ENCODE results near the gene IGFBP2.

DNA sequence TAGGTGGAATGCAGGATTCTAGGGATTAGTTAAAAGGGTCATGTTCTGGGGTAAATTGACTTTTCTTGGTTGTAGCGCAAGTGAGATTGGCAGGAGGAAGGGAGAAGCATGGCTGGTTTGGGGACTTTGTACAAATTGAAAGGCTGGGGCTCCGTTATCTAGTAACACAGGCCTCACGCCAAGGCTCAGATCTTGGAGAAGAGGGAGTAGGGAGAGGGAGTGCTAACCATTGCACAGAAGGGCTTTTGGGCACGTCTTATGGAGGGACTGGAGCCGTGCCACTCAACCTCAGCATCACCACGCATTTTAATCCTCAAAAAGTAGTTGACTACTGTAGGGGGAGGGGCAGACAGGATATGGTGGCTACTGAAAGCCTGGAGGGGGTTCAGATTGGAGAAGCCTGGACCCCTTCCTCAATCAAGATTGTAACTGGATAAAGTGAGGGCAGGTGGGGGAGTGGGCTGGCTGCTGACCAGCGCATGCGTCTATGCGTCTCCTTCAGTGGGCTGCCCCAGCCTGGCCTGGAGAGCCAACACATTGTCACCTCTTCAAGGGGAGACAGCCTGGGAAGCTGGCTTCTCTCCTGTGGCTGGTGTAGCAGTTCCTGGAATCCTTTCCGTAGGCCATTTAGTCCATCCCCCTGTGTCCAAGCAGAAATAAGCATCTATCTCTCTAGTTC is 47.9 kb downstream of the IGFBP2 start:
- TF ChIP-seq, protein P1, sequence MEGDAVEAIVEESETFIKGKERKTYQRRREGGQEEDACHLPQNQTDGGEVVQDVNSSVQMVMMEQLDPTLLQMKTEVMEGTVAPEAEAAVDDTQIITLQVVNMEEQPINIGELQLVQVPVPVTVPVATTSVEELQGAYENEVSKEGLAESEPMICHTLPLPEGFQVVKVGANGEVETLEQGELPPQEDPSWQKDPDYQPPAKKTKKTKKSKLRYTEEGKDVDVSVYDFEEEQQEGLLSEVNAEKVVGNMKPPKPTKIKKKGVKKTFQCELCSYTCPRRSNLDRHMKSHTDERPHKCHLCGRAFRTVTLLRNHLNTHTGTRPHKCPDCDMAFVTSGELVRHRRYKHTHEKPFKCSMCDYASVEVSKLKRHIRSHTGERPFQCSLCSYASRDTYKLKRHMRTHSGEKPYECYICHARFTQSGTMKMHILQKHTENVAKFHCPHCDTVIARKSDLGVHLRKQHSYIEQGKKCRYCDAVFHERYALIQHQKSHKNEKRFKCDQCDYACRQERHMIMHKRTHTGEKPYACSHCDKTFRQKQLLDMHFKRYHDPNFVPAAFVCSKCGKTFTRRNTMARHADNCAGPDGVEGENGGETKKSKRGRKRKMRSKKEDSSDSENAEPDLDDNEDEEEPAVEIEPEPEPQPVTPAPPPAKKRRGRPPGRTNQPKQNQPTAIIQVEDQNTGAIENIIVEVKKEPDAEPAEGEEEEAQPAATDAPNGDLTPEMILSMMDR (IDR thresholded peaks at IDR 0.05), result no peak
- no peak for TF ChIP-seq POLR2AphosphoS5 (IDR thresholded peaks at IDR 0.05)
